ENCODE data around the gene VRK2. TPM values are rescaled to one million over a fixed set of nuclear protein-coding genes. Genes with fewer than 3 reads are reported as not detected.
A peak's percentile ranks its signal among the peaks of the same experiment; 100 is the strongest.
"Not testable (repeated sequence)": the region's sequence is repeated elsewhere in the genome, so short reads cannot be mapped to it uniquely, and the experiment has no call there.

VRK2 gene
- total RNA-seq, 6 experiments from 2014 or later: 17.6 to 27.1 (median 23.0) TPM

DNA sequence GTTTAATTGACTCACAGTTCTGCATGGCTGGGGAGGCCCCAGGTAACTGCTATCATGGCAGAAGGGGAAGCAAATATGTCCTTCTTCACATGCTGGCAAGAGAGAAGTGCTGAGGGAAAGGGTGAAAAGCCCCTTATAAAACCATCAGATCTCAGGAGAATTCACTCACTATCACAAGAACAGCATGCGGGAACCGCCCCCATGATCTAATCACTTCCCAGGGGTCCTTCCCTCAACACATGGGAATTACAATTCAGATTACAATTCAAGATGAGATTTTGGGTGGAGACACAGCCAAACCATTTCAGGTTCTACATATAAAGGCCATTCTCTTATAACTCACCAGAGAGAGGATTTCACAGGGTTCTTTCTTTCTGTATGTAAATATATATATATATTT lies 62.9 kb downstream of the VRK2 start:
- Mint-ChIP-seq H3K36me3 (ENCODE audit: low read depth) (peaks cover 19% of the 10 kb centered on the region), H3K27me3 (ENCODE audit: insufficient read depth) (no peaks in the 10 kb centered on the region; the same call in 1 of the 2 replicates), H3K27ac (peak overlapping the region; percentile 39; the same call in 1 of the 2 replicates), H3K4me1 (ENCODE audit: low read depth) (peaks cover 60% of the 10 kb centered on the region), H3K4me3 (no peak overlapping the region), H3K9me3 (no peaks in the 10 kb centered on the region)
- DNase-seq: no peak
- TF ChIP-seq, protein P1, sequence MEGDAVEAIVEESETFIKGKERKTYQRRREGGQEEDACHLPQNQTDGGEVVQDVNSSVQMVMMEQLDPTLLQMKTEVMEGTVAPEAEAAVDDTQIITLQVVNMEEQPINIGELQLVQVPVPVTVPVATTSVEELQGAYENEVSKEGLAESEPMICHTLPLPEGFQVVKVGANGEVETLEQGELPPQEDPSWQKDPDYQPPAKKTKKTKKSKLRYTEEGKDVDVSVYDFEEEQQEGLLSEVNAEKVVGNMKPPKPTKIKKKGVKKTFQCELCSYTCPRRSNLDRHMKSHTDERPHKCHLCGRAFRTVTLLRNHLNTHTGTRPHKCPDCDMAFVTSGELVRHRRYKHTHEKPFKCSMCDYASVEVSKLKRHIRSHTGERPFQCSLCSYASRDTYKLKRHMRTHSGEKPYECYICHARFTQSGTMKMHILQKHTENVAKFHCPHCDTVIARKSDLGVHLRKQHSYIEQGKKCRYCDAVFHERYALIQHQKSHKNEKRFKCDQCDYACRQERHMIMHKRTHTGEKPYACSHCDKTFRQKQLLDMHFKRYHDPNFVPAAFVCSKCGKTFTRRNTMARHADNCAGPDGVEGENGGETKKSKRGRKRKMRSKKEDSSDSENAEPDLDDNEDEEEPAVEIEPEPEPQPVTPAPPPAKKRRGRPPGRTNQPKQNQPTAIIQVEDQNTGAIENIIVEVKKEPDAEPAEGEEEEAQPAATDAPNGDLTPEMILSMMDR (IDR thresholded peaks at IDR 0.05): no peak

DNA sequence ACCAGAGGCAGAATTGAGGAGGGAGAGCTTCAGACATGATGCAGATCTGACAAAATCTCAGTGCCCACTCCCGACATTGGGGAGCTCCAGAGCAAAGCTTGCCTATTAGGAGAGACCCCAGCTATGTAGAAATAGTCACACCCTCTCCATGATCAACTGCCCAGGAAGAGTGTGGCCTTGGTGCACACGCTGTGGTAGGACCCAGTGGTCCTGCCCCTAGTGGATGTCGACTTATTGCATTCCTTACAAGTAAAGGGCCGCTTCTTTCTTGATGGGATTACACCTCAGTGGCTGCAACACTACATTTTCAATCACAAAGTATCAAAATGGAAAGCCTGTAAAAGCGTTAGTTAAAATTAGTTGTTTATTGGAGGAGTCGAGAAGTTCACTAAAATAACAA lies 64.2 kb downstream of the VRK2 start:
- Mint-ChIP-seq H3K9me3 (no peaks in the 10 kb centered on the region), H3K36me3 (ENCODE audit: low read depth) (peaks cover 19% of the 10 kb centered on the region), H3K27ac (no peak overlapping the region), H3K27me3 (ENCODE audit: insufficient read depth) (peaks cover 2% of the 10 kb centered on the region), H3K4me3 (no peak overlapping the region), H3K4me1 (ENCODE audit: low read depth) (peaks cover 60% of the 10 kb centered on the region)
- DNase-seq: no peak
- TF ChIP-seq, protein P1 (IDR thresholded peaks at IDR 0.05): peak; percentile 38

DNA sequence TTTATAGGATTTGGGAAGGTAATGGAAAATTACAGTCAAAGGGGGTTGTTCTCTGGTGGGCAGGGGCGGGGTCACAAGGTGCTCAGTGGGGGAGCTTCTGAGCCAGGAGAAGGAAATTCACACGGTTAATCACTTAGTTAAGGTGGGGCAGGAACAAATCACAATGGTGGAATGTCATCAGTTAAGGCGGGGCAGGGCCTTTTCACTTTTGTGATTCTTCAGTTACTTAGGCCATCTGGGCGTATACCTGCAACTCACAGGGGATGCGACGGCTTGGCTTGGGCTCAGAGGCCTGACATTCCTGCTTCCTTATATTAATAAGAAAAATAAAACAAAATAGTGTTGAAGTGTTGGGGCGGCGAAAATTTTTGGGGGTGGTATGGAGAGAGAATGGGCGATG lies 67.0 kb downstream of the VRK2 start:
- not testable (repeated sequence) for H3K27me3 Mint-ChIP-seq (ENCODE audit: insufficient read depth); H3K9me3 Mint-ChIP-seq; H3K4me3 Mint-ChIP-seq; DNase-seq
- H3K27ac Mint-ChIP-seq: peak overlapping the region; percentile 84
- peaks cover 42% of the 10 kb centered on the region for H3K4me1 Mint-ChIP-seq (ENCODE audit: low read depth)
- H3K36me3 Mint-ChIP-seq (ENCODE audit: low read depth): peaks cover 27% of the 10 kb centered on the region

DNA sequence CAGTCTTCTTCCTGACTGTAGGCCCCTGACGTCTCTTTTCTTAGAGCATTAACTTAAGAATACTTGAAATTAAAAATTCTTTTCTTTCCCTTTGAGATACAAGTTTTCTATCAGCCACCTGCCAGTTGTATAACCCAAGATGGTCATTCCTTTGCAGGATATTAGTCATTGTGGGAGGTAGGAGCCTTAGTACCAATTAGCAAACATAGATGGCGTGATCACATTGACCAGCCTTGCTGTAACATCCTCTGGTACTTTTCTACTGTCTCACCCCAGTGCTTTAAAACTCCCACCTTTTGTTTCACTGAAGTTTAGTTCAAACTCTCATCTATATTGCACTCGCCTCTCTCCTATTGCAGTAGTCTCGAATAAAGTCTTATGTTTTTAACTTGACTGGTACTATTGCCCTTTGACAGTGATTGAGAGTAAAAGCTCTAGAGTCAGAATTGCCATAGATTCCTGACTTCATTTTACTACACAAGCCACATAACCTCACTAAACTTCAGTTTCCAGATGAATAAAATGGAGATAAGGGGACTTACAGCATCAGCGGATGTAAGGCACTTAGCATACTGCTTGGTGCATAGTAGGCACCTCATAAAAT lies 74.1 kb downstream of the VRK2 start:
- H3K27me3 Mint-ChIP-seq (ENCODE audit: insufficient read depth): no peaks in the 10 kb centered on the region; the same call in 1 of the 2 replicates
- no peak overlapping the region for H3K27ac Mint-ChIP-seq
- no peaks in the 10 kb centered on the region for H3K9me3 Mint-ChIP-seq
- H3K36me3 Mint-ChIP-seq (ENCODE audit: low read depth): peaks cover 27% of the 10 kb centered on the region
- H3K4me1 Mint-ChIP-seq (ENCODE audit: low read depth): peaks cover 22% of the 10 kb centered on the region
- no peak for DNase-seq
- TF ChIP-seq, protein P1 (IDR thresholded peaks at IDR 0.05): no peak
- H3K4me3 Mint-ChIP-seq: no peak overlapping the region

DNA sequence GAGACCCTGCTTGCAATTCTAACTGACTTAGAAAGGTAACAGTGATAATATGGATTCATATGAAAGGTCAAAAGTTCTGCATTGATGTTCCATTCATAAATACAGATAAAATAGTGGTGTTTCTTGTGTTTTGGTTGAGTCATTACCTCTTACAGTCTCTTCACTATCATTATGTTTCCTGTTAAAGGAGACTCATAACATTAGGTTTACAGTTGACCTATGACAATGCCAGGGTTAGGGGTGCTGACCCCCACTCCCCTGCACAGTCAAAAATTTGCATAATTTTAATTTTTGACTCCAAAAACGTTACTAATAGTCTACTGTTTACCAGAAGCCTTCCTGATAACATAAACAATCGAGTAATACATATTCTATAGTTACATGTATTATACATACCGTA lies 75.4 kb downstream of the VRK2 start:
- no peaks in the 10 kb centered on the region for H3K9me3 Mint-ChIP-seq
- no peak overlapping the region for H3K4me3 Mint-ChIP-seq
- H3K27ac Mint-ChIP-seq: no peak overlapping the region
- H3K27me3 Mint-ChIP-seq (ENCODE audit: insufficient read depth): no peaks in the 10 kb centered on the region; the same call in 1 of the 2 replicates
- peaks cover 23% of the 10 kb centered on the region for H3K36me3 Mint-ChIP-seq (ENCODE audit: low read depth)
- DNase-seq: no peak
- peaks cover 22% of the 10 kb centered on the region for H3K4me1 Mint-ChIP-seq (ENCODE audit: low read depth)
- TF ChIP-seq, protein P1 (IDR thresholded peaks at IDR 0.05): no peak

DNA sequence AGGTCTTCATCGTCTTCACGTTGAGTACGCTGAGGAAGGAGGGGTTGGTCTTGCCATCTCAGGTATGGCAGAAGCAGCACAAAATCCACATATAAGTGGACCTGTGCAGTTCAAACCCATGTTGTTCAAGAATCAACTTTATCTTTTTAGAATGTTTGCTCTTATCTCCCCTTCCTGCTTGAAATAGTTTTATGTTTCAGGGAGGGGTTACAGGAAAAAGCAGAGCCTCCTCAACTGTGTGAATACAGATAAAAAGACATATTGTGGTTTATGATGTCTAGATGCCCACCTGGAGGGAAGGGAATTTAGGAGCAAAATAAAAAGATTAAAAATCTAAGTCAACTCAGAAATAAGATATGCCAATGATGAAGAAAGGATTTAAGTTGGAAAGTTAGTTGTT lies 75.9 kb downstream of the VRK2 start:
- no peak overlapping the region for H3K4me3 Mint-ChIP-seq
- no peaks in the 10 kb centered on the region; the same call in 1 of the 2 replicates for H3K27me3 Mint-ChIP-seq (ENCODE audit: insufficient read depth)
- DNase-seq: no peak
- H3K4me1 Mint-ChIP-seq (ENCODE audit: low read depth): peaks cover 22% of the 10 kb centered on the region
- no peak overlapping the region for H3K27ac Mint-ChIP-seq
- TF ChIP-seq, protein P1 (IDR thresholded peaks at IDR 0.05): no peak
- H3K9me3 Mint-ChIP-seq: no peaks in the 10 kb centered on the region
- H3K36me3 Mint-ChIP-seq (ENCODE audit: low read depth): peaks cover 22% of the 10 kb centered on the region

Measured in HFFc6 (cell line).